IPS DF 6.9 (cell line): ENCODE data around the gene ZNF763.
"Not testable (repeated sequence)": the region's sequence is repeated elsewhere in the genome, so short reads cannot be mapped to it uniquely, and the experiment has no call there.

Experiments
- DNase-seq: peaks from one replicate; pipeline ENCODE4 v3.0.0-alpha.2; 2013; ENCODE audit warnings: low read depth, low spot score
- H3K27ac ChIP-seq: one replicate; pipeline ENCODE4 v1.5.1; 2013; ENCODE audit warnings: low read length, control low read depth
- H3K27me3 ChIP-seq: 2 replicates; pipeline ENCODE4 v1.6.1; 2013; ENCODE audit warnings: mild to moderate bottlenecking, low read length; ENCODE audit not compliant: control insufficient read depth, insufficient read depth
- H3K36me3 ChIP-seq: 2 replicates; pipeline ENCODE4 v1.6.1; 2013; ENCODE audit warnings: low read length; ENCODE audit not compliant: control insufficient read depth, insufficient read depth
- H3K4me1 ChIP-seq: 2 replicates; pipeline ENCODE4 v1.6.1; 2013; ENCODE audit warnings: low read length; ENCODE audit not compliant: control insufficient read depth, insufficient read depth
- H3K4me3 ChIP-seq: 2 replicates; pipeline ENCODE4 v1.5.1; 2013; ENCODE audit warnings: mild to moderate bottlenecking, low read length
- H3K9me3 ChIP-seq: 2 replicates; pipeline ENCODE4 v1.6.1; 2013; ENCODE audit warnings: low read length, inconsistent platforms; ENCODE audit not compliant: control insufficient read depth, insufficient read depth
- WGBS: extraction: QIAGEN DNeasy Blood & Tissue Kit; methylation state at CpG from one replicate; pipeline ENCODE4 v1.1.7; 2013; ENCODE audit warnings: mixed read lengths, missing lambda C conversion rate; ENCODE audit not compliant: insufficient read length, insufficient coverage; 5-methylcytosine and 5-hydroxymethylcytosine counted together

The ZNF763 gene

DNA sequence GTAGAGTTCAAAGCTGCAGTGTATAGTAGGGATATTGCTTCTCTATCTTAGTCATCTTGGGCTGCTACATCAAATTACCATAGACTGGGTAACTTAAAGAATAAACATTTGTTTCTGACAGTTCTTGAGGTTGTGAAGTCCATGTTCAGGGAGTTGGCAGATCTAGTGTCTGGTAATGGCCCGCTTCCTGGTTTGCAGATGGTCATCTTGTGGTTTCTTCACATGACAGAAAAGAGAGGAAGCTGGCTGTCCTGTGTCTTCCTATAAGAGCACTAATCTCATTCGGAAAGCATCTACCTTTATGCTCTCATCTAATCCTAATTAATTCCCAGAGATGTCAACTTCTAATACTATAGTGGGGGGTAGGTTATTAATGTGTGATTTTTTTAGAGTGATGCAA is 6.2 kb downstream of the ZNF763 start:
- no peak overlapping the region for H3K27ac ChIP-seq
- H3K27me3 ChIP-seq: no peaks in the 10 kb centered on the region
- H3K36me3 ChIP-seq: no peaks in the 10 kb centered on the region
- no peak for DNase-seq
- WGBS: no CpG with 5 or more reads among the region's 2 CpGs
- no peak overlapping the region for H3K4me3 ChIP-seq
- H3K9me3 ChIP-seq: no peaks in the 10 kb centered on the region
- no peaks in the 10 kb centered on the region for H3K4me1 ChIP-seq

DNA sequence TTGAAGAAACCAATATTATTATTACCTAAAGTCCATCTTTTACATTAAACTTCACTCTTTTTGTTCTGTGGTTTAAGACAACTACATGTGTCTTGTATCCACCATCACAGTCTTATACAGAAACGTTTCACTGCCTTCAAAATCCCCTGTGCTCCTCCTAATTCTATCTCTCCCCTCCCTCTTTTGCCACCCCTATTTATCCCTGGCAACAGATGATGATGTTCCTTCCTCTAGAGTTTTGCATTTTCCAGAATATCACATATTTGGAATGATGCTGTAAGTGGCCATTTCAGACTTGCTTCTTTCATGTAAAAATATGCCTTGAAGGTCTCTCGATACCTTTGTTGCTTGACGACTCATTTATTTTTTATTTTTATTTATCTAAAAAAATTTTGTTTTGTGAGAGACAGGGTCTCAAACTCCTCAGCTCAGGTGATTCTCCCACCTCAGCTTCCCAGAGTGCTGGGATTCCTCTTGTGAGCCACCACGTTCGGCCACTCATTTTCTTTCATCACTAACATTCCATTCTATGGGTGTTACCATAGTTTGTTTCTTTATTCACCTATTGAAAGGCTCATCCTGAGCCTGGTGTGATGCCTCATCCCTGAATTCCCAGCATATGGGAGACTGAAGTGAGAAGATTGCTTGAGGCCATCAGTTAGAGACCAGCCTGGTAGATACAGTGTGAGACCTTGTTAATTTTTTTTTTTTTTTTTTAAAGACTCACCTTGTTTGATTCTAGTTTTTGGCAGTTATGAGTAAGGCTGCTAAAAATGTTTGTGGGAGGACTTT is 8.4 kb downstream of the ZNF763 start:
- Histone ChIP-seq H3K27me3 (no peaks in the 10 kb centered on the region), H3K9me3 (no peaks in the 10 kb centered on the region), H3K4me3 (no peak overlapping the region), H3K4me1 (no peaks in the 10 kb centered on the region), H3K27ac (no peak overlapping the region), H3K36me3 (no peaks in the 10 kb centered on the region)
- DNase-seq: no peak
- no CpG with 5 or more reads among the region's 5 CpGs for WGBS

DNA sequence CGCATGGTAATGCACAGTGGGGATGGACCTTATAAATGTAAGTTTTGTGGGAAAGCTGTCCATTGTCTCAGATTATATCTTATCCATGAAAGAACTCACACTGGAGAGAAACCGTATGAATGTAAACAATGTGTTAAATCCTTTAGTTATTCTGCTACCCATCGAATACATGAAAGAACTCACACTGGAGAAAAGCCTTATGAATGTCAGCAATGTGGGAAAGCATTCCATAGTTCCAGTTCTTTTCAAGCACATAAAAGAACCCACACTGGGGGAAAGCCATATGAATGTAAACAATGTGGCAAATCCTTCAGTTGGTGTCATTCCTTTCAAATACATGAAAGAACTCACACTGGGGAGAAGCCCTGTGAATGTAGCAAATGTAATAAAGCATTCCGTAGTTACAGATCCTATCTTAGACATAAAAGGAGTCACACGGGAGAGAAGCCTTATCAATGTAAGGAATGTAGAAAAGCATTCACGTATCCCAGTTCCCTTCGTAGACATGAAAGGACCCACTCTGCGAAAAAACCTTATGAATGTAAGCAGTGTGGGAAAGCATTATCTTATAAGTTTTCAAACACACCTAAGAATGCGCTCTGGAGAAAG is 13.8 kb downstream of the ZNF763 start:
- Histone ChIP-seq H3K27me3 (no peaks in the 10 kb centered on the region), H3K27ac (no peak overlapping the region), H3K4me1 (no peaks in the 10 kb centered on the region), H3K4me3 (no peak overlapping the region), H3K9me3 (peaks cover 4% of the 10 kb centered on the region), H3K36me3 (no peaks in the 10 kb centered on the region)
- no peak for DNase-seq
- WGBS: no CpG with 5 or more reads among the region's 9 CpGs

DNA sequence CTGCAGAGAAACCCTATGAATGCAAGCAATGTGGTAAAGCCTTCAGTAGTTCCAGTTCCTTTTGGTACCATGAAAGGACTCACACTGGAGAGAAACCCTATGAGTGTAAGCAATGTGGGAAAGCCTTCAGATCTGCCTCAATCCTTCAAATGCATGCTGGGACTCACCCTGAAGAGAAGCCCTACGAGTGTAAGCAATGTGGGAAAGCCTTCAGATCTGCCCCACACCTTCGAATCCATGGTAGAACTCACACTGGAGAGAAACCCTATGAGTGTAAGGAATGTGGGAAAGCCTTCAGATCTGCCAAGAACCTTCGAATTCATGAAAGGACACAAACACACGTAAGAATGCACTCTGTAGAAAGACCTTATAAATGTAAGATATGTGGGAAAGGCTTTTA is 14.7 kb downstream of the ZNF763 start:
- no CpG with 5 or more reads among the region's 4 CpGs for WGBS
- H3K9me3 ChIP-seq: peaks cover 4% of the 10 kb centered on the region
- no peaks in the 10 kb centered on the region for H3K4me1 ChIP-seq
- H3K27me3 ChIP-seq: no peaks in the 10 kb centered on the region
- no peak overlapping the region for H3K27ac ChIP-seq
- DNase-seq: no peak
- no peak overlapping the region for H3K4me3 ChIP-seq
- H3K36me3 ChIP-seq: no peaks in the 10 kb centered on the region

- Histone ChIP-seq H3K36me3 (no peaks in the 10 kb centered on the region), H3K27ac (no peak overlapping the region), H3K27me3 (no peaks in the 10 kb centered on the region), H3K4me3 (no peak overlapping the region), H3K4me1 (0 out of 2 replicates have a peak, but pooled peaks cover 2% of the 10 kb centered on the region), H3K9me3 (peaks cover 4% of the 10 kb centered on the region)
- no peak for DNase-seq
- WGBS: no CpG with 5 or more reads among the region's 4 CpGs
These were observed 17.7 kb downstream of the ZNF763 start for GRCh38 chr19:11982526-11982925.

DNA sequence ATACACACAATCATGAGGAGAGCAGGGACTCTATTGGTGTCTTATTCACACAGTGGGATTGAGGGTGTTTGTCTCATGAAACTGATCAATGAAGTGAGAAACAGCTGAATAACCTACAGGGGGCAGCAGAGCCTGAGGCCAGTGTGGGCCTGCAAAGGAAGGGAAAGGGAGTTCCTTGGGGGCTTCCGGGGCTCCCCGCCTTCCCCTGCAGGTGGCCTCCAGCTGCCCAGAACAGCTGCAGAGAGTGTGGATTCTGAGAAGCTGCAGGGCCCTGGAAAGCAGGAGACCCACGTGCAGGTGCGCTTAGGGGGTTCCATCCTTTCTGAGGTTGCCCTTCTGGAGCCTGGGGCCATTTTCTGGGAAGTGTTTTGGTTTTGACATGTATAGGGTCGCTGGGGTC is 20.1 kb downstream of the ZNF763 start:
- H3K4me1 ChIP-seq: 0 out of 2 replicates have a peak, but pooled peaks cover 2% of the 10 kb centered on the region
- no peaks in the 10 kb centered on the region for H3K36me3 ChIP-seq
- no peaks in the 10 kb centered on the region for H3K27me3 ChIP-seq
- no CpG with 5 or more reads among the region's 5 CpGs for WGBS
- peak; percentile 64 for DNase-seq
- H3K27ac ChIP-seq: no peak overlapping the region
- peaks cover 3% of the 10 kb centered on the region for H3K9me3 ChIP-seq
- H3K4me3 ChIP-seq: no peak overlapping the region

DNA sequence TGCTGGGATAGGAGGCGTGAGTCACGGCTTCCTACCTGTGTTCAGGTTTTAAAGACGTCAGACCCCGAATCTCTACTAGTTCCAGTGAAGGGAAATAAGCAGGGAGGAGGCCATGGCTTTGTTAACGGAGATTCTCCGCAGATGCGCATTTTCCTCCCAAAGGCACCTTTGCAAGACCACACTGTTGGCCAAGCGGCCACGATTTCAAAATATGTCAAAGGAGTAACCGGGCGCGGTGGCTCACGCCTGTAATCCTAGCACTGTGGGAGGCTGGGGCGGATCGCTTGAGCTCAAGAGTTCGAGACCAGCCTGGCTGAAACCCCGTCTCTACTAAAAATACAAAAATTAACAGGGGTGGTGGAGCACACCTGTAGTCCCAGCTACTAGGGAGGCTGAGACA is 21.9 kb downstream of the ZNF763 start:
- Histone ChIP-seq H3K9me3 (no peaks in the 10 kb centered on the region), H3K36me3 (no peaks in the 10 kb centered on the region), H3K4me1 (0 out of 2 replicates have a peak, but pooled peaks cover 2% of the 10 kb centered on the region), H3K27me3 (no peaks in the 10 kb centered on the region), H3K27ac (no peak overlapping the region), H3K4me3 (no peak overlapping the region)
- no peak for DNase-seq
- no CpG with 5 or more reads among the region's 17 CpGs for WGBS

- no peaks in the 10 kb centered on the region for H3K9me3 ChIP-seq
- peak; percentile 85 for DNase-seq
- H3K27ac ChIP-seq: no peak overlapping the region
- H3K4me3 ChIP-seq: peak overlapping the region; percentile 96
- no peaks in the 10 kb centered on the region for H3K27me3 ChIP-seq
- H3K4me1 ChIP-seq: 0 out of 2 replicates have a peak, but pooled peaks cover 2% of the 10 kb centered on the region
- no peaks in the 10 kb centered on the region for H3K36me3 ChIP-seq
- WGBS: no CpG with 5 or more reads among the region's 54 CpGs
These were observed 22.8 kb downstream of the ZNF763 start for GRCh38 chr19:11987405-11988281.

DNA sequence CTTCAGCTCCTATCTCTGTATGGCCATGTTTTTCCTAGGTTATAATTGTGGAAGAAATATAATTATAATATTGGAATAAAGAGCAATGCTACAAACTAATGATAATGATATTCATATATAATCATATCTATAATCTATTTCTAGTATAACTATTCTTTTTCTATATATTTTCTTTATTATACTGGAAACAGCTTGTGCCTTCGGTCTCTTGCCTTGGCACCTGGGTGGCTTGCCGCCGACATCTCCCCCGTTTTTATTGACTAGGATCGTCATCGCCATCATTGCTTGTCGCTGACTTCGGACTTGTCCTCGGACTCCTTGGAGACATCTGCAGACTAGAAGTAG is 24.2 kb downstream of the ZNF763 start:
- Histone ChIP-seq H3K4me3 (no peak overlapping the region), H3K27me3 (no peaks in the 10 kb centered on the region), H3K36me3 (no peaks in the 10 kb centered on the region), H3K4me1 (0 out of 2 replicates have a peak, but pooled peaks cover 2% of the 10 kb centered on the region), H3K27ac (no peak overlapping the region), H3K9me3 (no peaks in the 10 kb centered on the region)
- DNase-seq: no peak
- no CpG with 5 or more reads among the region's 9 CpGs for WGBS

DNA sequence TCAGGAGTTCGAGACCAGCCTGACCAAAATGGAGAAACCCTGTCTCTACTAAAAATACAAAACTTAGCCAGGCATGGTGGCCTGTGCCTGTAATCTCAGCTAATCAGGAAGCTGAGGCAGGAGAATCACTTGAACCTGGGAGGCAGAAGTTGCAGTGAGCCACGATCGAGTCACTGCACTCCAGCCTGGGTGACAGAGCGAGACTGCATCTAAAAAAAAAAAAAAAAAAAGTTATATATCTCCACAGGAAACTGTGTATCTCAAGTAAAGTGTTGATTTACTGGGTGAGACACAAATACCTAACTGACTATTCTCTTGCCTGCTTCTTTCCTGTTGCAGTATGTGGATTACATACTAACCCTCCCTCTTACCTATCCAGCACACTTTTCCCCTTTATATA is 27.1 kb downstream of the ZNF763 start:
- not testable (repeated sequence) for H3K36me3 ChIP-seq, H3K27me3 ChIP-seq, H3K4me3 ChIP-seq, H3K4me1 ChIP-seq, H3K9me3 ChIP-seq, DNase-seq, H3K27ac ChIP-seq
- WGBS: no CpG with 5 or more reads among the region's 4 CpGs
